ENCODE measurements around the gene MFN1. TPM values are rescaled to one million over a fixed set of nuclear protein-coding genes. Genes with fewer than 3 reads are reported as not detected.

MFN1 gene
- 10 to 100 TPM; 37.3 to 44.3 TPM for total RNA-seq

DNA sequence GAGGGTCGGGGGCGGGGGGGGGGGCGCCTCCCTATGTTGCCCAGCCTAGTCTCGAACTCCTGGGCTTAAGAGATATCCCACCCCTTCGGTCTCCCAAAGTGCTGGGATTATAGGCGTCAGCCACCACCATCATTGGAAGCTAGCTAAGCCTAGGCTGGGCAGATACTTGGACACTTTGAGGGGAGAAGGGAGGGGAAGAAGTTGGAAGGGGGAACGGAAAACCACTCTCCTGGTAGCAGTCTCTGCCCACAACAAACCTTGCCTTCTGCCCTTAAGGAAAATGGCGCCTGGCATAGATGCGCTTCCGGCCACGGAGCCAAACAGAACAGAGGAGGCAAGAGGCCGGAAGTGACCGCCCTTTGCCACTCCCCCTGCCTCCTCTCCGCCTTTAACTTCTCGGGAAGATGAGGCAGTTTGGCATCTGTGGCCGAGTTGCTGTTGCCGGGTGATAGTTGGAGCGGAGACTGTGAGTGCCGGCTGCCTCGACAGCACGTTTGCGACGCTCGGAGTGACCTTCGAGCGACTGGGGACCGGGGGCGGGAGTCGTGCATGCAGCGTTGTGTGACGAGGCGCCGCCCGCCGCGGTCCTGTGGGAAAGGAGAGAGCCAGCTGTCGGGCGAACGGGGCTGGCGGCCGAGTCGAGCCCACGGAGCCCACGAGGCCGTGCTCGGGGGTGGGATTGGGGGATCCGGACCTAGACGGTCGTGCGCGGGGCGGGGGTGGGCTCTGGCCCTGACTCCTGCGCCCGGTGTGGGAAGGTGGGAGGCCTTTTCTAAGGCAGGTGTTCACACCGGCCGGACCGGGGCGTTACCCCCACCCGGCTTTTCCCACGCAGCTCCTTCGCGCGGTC, at the start of gene MFN1:
Gene MFN1, plus strand, starts transcription at position 365 of the 850 bp plus-strand sequence. CDS start 1,143 bp downstream, outside the sequence.
- WGBS: under 1% methylated on average over 63 of the region's 63 CpGs
- Histone ChIP-seq H3K4me1 (replicated peaks) (no peaks in the 10 kb centered on the region), H3K9me3 (no peaks in the 10 kb centered on the region), H3K27me3 (replicated peaks; ENCODE audit: insufficient read depth) (no peaks in the 10 kb centered on the region), H3K4me3 (peak within 1 kb of the TSS; percentile 82), H3K27ac (peak within 1 kb of the TSS; percentile 86 to 87), H3K36me3 (no peaks in the 10 kb centered on the region)
- intact Hi-C loops (cut with DNase I): no loop called here
- TF ChIP-seq POLR2AphosphoS5 (IDR thresholded peaks at IDR 0.05) (peak; percentile 96), POLR2A (IDR thresholded peaks at IDR 0.05) (peak; percentile 78)
- TF ChIP-seq, protein P1, sequence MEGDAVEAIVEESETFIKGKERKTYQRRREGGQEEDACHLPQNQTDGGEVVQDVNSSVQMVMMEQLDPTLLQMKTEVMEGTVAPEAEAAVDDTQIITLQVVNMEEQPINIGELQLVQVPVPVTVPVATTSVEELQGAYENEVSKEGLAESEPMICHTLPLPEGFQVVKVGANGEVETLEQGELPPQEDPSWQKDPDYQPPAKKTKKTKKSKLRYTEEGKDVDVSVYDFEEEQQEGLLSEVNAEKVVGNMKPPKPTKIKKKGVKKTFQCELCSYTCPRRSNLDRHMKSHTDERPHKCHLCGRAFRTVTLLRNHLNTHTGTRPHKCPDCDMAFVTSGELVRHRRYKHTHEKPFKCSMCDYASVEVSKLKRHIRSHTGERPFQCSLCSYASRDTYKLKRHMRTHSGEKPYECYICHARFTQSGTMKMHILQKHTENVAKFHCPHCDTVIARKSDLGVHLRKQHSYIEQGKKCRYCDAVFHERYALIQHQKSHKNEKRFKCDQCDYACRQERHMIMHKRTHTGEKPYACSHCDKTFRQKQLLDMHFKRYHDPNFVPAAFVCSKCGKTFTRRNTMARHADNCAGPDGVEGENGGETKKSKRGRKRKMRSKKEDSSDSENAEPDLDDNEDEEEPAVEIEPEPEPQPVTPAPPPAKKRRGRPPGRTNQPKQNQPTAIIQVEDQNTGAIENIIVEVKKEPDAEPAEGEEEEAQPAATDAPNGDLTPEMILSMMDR (IDR thresholded peaks at IDR 0.05): no peak
- DNase-seq (ENCODE audit: low spot score): peak; percentile 95

GRCh38 chr3:179297971-179298725, 49.4 kb upstream of the MFN1 start:
- no peaks in the 10 kb centered on the region for H3K9me3 ChIP-seq
- intact Hi-C loops (cut with DNase I): no loop called here

GRCh38 chr3:179299316-179299715, 48.2 kb upstream of the MFN1 start:
- H3K9me3 ChIP-seq: no peaks in the 10 kb centered on the region
- DNase-seq (ENCODE audit: low spot score): no peak
- TF ChIP-seq, protein P1 (IDR thresholded peaks at IDR 0.05): no peak
- TF ChIP-seq POLR2AphosphoS5 (IDR thresholded peaks at IDR 0.05) (no peak), POLR2A (IDR thresholded peaks at IDR 0.05) (no peak)
- H3K4me3 ChIP-seq: no peak overlapping the region
- H3K4me1 ChIP-seq (replicated peaks): no peaks in the 10 kb centered on the region
- no peaks in the 10 kb centered on the region for H3K27me3 ChIP-seq (replicated peaks; ENCODE audit: insufficient read depth)
- intact Hi-C loops (cut with DNase I): no loop called here
- H3K36me3 ChIP-seq: no peaks in the 10 kb centered on the region
- WGBS: 93% methylated on average over 2 of the region's 2 CpGs
- no peak overlapping the region for H3K27ac ChIP-seq

More at GRCh38 chr3:179297971-179298725, 49.4 kb upstream of the MFN1 start:
- Histone ChIP-seq H3K36me3 (no peaks in the 10 kb centered on the region), H3K27ac (no peak overlapping the region), H3K4me1 (replicated peaks) (no peaks in the 10 kb centered on the region), H3K4me3 (no peak overlapping the region), H3K27me3 (replicated peaks; ENCODE audit: insufficient read depth) (no peaks in the 10 kb centered on the region)
- 79% methylated on average over 5 of the region's 5 CpGs for WGBS
- no peak for DNase-seq (ENCODE audit: low spot score)
- TF ChIP-seq, protein P1 (IDR thresholded peaks at IDR 0.05): no peak
- TF ChIP-seq POLR2A (IDR thresholded peaks at IDR 0.05) (no peak), POLR2AphosphoS5 (IDR thresholded peaks at IDR 0.05) (no peak)

GRCh38 chr3:179299999-179300613, 47.4 kb upstream of the MFN1 start:
- TF ChIP-seq, protein P1 (IDR thresholded peaks at IDR 0.05): no peak
- TF ChIP-seq POLR2A (IDR thresholded peaks at IDR 0.05): no peak
- TF ChIP-seq POLR2AphosphoS5 (IDR thresholded peaks at IDR 0.05): no peak
- DNase-seq (ENCODE audit: low spot score): no peak
- Histone ChIP-seq H3K4me3 (no peak overlapping the region), H3K9me3 (no peaks in the 10 kb centered on the region), H3K27ac (no peak overlapping the region), H3K27me3 (replicated peaks; ENCODE audit: insufficient read depth) (no peaks in the 10 kb centered on the region), H3K36me3 (no peaks in the 10 kb centered on the region), H3K4me1 (replicated peaks) (no peaks in the 10 kb centered on the region)
- intact Hi-C loops (cut with DNase I): no loop called here
- 92% methylated on average over 5 of the region's 5 CpGs for WGBS
